ENCODE results near the gene GPR176. TPM values are rescaled to one million over a fixed set of nuclear protein-coding genes. Genes with fewer than 3 reads are reported as not detected.
A peak's percentile ranks its signal among the peaks of the same experiment; 100 is the strongest.

The GPR176 gene
- total RNA-seq, 1 donor from 2014 or later: 4.2 TPM

DNA sequence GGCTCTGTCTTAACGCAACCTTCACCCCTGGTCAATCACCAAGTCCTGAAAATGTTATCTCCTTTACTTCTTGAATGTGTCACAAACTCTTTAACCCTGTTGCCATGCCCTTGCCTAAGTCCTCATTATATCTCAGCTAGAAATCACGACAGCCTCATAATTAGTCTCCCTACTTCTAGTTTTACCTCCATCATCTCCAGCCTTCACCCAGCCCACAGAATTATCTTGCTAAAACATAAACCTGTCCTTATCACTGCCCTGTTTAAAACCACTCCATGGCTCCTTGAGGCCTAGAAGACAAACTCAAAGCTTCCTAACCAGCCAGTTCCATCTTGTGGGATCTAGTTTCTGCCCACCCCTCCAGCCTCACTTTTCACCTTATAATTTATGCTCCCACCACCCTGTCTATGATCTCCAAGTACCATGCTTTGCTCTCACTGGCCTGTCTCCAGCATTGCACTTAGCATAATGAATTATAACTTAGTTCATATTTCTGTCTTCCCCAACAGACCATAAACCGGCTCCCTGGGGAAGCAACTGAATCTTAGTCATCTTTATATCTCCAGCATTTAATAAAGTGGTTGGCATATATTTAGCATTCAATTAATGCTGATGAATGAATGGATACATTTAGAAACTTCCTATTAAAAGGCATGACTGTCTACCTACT lies 39.2 kb downstream of the GPR176 start:
- Mint-ChIP-seq H3K4me3 (no peak overlapping the region), H3K27ac (ENCODE audit: unreplicated experiment) (no peak overlapping the region), H3K27me3 (ENCODE audit: low read depth) (no peaks in the 10 kb centered on the region), H3K36me3 (ENCODE audit: low read depth) (no peaks in the 10 kb centered on the region), H3K4me1 (no peaks in the 10 kb centered on the region), H3K9me3 (no peaks in the 10 kb centered on the region)
- TF ChIP-seq, protein P1, sequence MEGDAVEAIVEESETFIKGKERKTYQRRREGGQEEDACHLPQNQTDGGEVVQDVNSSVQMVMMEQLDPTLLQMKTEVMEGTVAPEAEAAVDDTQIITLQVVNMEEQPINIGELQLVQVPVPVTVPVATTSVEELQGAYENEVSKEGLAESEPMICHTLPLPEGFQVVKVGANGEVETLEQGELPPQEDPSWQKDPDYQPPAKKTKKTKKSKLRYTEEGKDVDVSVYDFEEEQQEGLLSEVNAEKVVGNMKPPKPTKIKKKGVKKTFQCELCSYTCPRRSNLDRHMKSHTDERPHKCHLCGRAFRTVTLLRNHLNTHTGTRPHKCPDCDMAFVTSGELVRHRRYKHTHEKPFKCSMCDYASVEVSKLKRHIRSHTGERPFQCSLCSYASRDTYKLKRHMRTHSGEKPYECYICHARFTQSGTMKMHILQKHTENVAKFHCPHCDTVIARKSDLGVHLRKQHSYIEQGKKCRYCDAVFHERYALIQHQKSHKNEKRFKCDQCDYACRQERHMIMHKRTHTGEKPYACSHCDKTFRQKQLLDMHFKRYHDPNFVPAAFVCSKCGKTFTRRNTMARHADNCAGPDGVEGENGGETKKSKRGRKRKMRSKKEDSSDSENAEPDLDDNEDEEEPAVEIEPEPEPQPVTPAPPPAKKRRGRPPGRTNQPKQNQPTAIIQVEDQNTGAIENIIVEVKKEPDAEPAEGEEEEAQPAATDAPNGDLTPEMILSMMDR (conservative IDR thresholded peaks at IDR 0.05): no peak
- DNase-seq (ENCODE audit: low read depth, low spot score): no peak

DNA sequence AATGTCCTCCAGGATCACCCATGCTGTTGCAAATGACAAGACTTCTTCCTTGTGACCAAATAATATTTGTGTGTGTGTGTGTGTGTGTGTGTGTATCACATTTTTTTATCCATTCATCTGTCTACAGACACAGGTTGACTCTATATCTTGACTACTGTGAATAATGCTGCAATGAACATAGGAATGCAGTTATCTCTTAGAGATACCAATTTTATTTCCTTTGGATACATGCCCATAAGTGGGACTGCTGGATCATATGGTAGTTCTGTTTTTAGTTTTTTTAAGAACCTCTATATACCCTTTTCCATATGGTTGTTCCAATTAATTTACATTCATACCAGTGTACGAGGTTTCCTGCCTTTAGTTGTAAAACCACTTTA lies 41.7 kb downstream of the GPR176 start:
- no peaks in the 10 kb centered on the region for H3K4me1 Mint-ChIP-seq
- H3K27ac Mint-ChIP-seq (ENCODE audit: unreplicated experiment): no peak overlapping the region
- no peaks in the 10 kb centered on the region for H3K27me3 Mint-ChIP-seq (ENCODE audit: low read depth)
- no peaks in the 10 kb centered on the region for H3K36me3 Mint-ChIP-seq (ENCODE audit: low read depth)
- no peaks in the 10 kb centered on the region for H3K9me3 Mint-ChIP-seq
- H3K4me3 Mint-ChIP-seq: no peak overlapping the region
- TF ChIP-seq, protein P1 (conservative IDR thresholded peaks at IDR 0.05): no peak
- no peak for DNase-seq (ENCODE audit: low read depth, low spot score)

DNA sequence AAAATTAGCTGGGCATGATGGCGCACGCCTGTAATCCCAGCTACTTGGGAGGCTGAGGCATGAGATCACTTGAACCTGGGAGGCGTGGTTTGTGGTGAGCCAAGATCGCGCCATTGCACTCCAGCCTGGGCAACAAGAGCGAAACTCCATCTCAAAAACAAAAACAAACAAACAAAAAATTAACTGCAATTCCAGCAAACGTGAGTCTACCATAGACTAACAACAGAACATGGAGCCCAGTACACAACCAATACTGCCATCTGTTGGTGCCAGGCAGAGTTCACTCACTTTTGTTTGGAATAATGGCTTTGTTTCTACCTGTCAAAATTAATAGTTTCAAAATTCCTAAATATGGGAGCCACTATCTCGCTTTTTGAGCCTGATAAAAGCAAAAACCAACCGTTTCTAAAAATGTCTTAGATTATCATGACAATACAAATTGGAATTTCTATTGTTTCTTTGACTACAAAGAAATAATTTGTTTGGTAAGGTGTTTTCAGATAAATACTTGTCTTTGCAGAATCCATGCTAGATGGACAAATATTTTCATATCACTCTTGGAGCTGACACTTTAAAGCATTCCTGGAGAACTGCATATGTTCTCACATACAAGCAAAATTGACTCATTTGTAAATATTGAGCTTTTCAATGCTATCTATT lies 45.0 kb downstream of the GPR176 start:
- H3K36me3 Mint-ChIP-seq (ENCODE audit: low read depth): no peaks in the 10 kb centered on the region
- peak; percentile 3 for DNase-seq (ENCODE audit: low read depth, low spot score)

DNA sequence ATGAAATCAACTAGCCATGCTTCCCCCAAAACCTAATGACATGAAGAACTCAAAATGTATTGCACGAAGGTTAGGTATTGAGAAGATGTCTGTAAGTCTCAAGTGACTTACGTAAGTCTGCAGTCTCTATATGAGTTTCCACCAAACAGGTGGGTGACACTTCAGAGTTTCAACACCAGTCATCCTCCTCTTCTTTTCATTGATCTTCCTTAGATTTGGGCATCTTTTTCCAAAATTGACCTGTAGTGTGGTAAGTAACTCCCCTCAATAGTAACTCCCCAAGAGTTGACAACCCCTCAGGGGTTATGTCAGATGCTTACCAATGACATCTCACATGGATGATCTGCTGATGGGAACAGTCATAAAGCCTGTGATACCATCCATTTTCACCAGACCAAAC lies 46.1 kb downstream of the GPR176 start:
- no peak overlapping the region for H3K4me3 Mint-ChIP-seq
- H3K27ac Mint-ChIP-seq (ENCODE audit: unreplicated experiment): no peak overlapping the region
- H3K9me3 Mint-ChIP-seq: no peaks in the 10 kb centered on the region
- no peaks in the 10 kb centered on the region for H3K36me3 Mint-ChIP-seq (ENCODE audit: low read depth)
- no peak for DNase-seq (ENCODE audit: low read depth, low spot score)
- no peaks in the 10 kb centered on the region for H3K27me3 Mint-ChIP-seq (ENCODE audit: low read depth)
- TF ChIP-seq, protein P1 (conservative IDR thresholded peaks at IDR 0.05): no peak
- H3K4me1 Mint-ChIP-seq: peaks cover 5% of the 10 kb centered on the region

More for the DNA sequence above, 45.0 kb downstream of the GPR176 start:
- TF ChIP-seq, protein P1 (conservative IDR thresholded peaks at IDR 0.05): peak; percentile 65
- H3K27me3 Mint-ChIP-seq (ENCODE audit: low read depth): no peaks in the 10 kb centered on the region
- peaks cover 2% of the 10 kb centered on the region for H3K4me1 Mint-ChIP-seq
- no peak overlapping the region for H3K27ac Mint-ChIP-seq (ENCODE audit: unreplicated experiment)
- H3K9me3 Mint-ChIP-seq: no peaks in the 10 kb centered on the region
- H3K4me3 Mint-ChIP-seq: no peak overlapping the region

DNA sequence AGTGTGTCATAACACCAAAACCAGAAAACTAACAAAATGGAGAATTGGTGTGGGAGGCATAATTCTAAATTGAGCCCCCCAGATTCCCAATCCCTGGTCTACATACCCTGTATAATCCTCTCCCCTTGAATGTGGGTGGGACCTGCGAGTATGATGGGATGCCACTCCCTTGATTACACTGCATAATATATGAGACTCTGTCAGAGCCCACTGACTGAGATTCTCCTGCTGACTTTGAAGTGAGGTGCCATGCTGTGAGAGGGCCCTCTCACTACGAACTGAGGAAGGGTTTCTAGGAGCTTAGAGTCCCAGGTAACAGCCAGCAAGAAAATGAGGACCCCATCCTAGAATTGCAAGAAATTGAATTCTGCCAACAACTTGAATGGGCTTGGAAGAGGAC lies 49.5 kb downstream of the GPR176 start:
- H3K4me1 Mint-ChIP-seq: peaks cover 5% of the 10 kb centered on the region

More for the DNA sequence above, 49.5 kb downstream of the GPR176 start:
- Mint-ChIP-seq H3K4me3 (no peak overlapping the region), H3K9me3 (no peaks in the 10 kb centered on the region), H3K36me3 (ENCODE audit: low read depth) (no peaks in the 10 kb centered on the region), H3K27ac (ENCODE audit: unreplicated experiment) (no peak overlapping the region), H3K27me3 (ENCODE audit: low read depth) (peaks cover 3% of the 10 kb centered on the region)
- no peak for DNase-seq (ENCODE audit: low read depth, low spot score)
- TF ChIP-seq, protein P1 (conservative IDR thresholded peaks at IDR 0.05): no peak

Data from neural crest cell (in vitro differentiated cells).